ENCODE measurements around the gene FOXL2. TPM values are rescaled to one million over a fixed set of nuclear protein-coding genes. Genes with fewer than 3 reads are reported as not detected.

The FOXL2 gene
- total and polyA plus RNA-seq, 10 of the 15 experiments (the other 5 are each of a cell fraction or from before 2014, with no cell fraction given), result not detected

- 0 out of 2 replicates have a peak, but pooled peaks have one; percentile 38 for TF ChIP-seq SMARCA5 (IDR thresholded peaks at IDR 0.05)
- TF ChIP-seq SREBF1 (IDR thresholded peaks at IDR 0.05; ENCODE audit: low read length), result no peak
- TF ChIP-seq USF2 (IDR thresholded peaks at IDR 0.05; ENCODE audit: borderline replicate concordance, low read depth, low read length), result no peak; the same call in 1 of the 2 replicates
- no peak for TF ChIP-seq TCF7 (IDR thresholded peaks at IDR 0.05; ENCODE audit: borderline replicate concordance)
- TF ChIP-seq ZZZ3 (IDR thresholded peaks at IDR 0.05; ENCODE audit: control insufficient read depth, insufficient read length, low read depth), result no peak
- no peak for TF ChIP-seq GATAD2B (conservative IDR thresholded peaks at IDR 0.05; ENCODE audit: low read depth)
- no peak for TF ChIP-seq RFX5 (IDR thresholded peaks at IDR 0.05; ENCODE audit: low read depth, low read length)
- no peak for TF ChIP-seq RAD51 (IDR thresholded peaks at IDR 0.05)
- TF ChIP-seq CREM (IDR thresholded peaks at IDR 0.05; ENCODE audit: low read depth), result no peak
- no peak for TF ChIP-seq SMAD5 (IDR thresholded peaks at IDR 0.05; ENCODE audit: low read depth)
- peak; percentile 33; the same call in 1 of the 2 replicates for TF ChIP-seq RAD21 (IDR thresholded peaks at IDR 0.05; ENCODE audit: insufficient read depth, low read depth, low read length)
- no peak for TF ChIP-seq NFIC (IDR thresholded peaks at IDR 0.05; ENCODE audit: low read depth, low read length)
- TF ChIP-seq IKZF1 (conservative IDR thresholded peaks at IDR 0.05), result 0 out of 2 replicates have a peak, but pooled peaks have one; percentile 15
- TF ChIP-seq CBX3 (IDR thresholded peaks at IDR 0.05; ENCODE audit: borderline replicate concordance, low read depth), result no peak
- no peak for TF ChIP-seq BCL11A (IDR thresholded peaks at IDR 0.05; ENCODE audit: low read depth, low read length)
- no peak for TF ChIP-seq PAX5 (IDR thresholded peaks at IDR 0.05; ENCODE audit: borderline replicate concordance, low read depth, low read length)
- TF ChIP-seq JUNB (IDR thresholded peaks at IDR 0.05), result no peak
- no peak for TF ChIP-seq MXI1 (IDR thresholded peaks at IDR 0.05; ENCODE audit: low read depth, low read length)
- 0 out of 2 replicates have a peak, but pooled peaks have one; percentile 34 for TF ChIP-seq YY1 (IDR thresholded peaks at IDR 0.05; ENCODE audit: low read depth, low read length)
- TF ChIP-seq BHLHE40 (IDR thresholded peaks at IDR 0.05; ENCODE audit: borderline replicate concordance in 1 of 2, low read depth in 2 of 2, low read length in 1 of 2), result peak; percentile 37 to 38; a peak in 1 of 4 replicates
- TF ChIP-seq LARP7 (IDR thresholded peaks at IDR 0.05), result no peak
- no peak for TF ChIP-seq E4F1 (IDR thresholded peaks at IDR 0.05; ENCODE audit: borderline replicate concordance, partially characterized antibody)
These were observed 10.8 kb downstream of the FOXL2 start (continued) for GRCh38 chr3:138935863-138936740.
